IPS DF 6.9 (cell line): ENCODE measurements around the gene HOXA5.

Source experiments
- DNase-seq: peaks from one replicate; pipeline ENCODE4 v3.0.0-alpha.2; 2013; ENCODE audit warnings: low read depth, low spot score
- H3K27ac ChIP-seq: one replicate; pipeline ENCODE4 v1.5.1; 2013; ENCODE audit warnings: low read length, control low read depth
- H3K27me3 ChIP-seq: 2 replicates; pipeline ENCODE4 v1.6.1; 2013; ENCODE audit warnings: mild to moderate bottlenecking, low read length; ENCODE audit not compliant: control insufficient read depth, insufficient read depth
- H3K36me3 ChIP-seq: 2 replicates; pipeline ENCODE4 v1.6.1; 2013; ENCODE audit warnings: low read length; ENCODE audit not compliant: control insufficient read depth, insufficient read depth
- H3K4me1 ChIP-seq: 2 replicates; pipeline ENCODE4 v1.6.1; 2013; ENCODE audit warnings: low read length; ENCODE audit not compliant: control insufficient read depth, insufficient read depth
- H3K4me3 ChIP-seq: 2 replicates; pipeline ENCODE4 v1.5.1; 2013; ENCODE audit warnings: mild to moderate bottlenecking, low read length
- H3K9me3 ChIP-seq: 2 replicates; pipeline ENCODE4 v1.6.1; 2013; ENCODE audit warnings: low read length, inconsistent platforms; ENCODE audit not compliant: control insufficient read depth, insufficient read depth
- WGBS: extraction: QIAGEN DNeasy Blood & Tissue Kit; methylation state at CpG from one replicate; pipeline ENCODE4 v1.1.7; 2013; ENCODE audit warnings: mixed read lengths, missing lambda C conversion rate; ENCODE audit not compliant: insufficient read length, insufficient coverage; 5-methylcytosine and 5-hydroxymethylcytosine counted together

Gene HOXA5

GRCh38 chr7:27138472-27138871 is 5.0 kb downstream of the HOXA5 start:
- DNase-seq, result no peak
- no peak overlapping the region for H3K4me3 ChIP-seq
- no CpG with 5 or more reads among the region's 1 CpG for WGBS
- H3K4me1 ChIP-seq, result no peaks in the 10 kb centered on the region; the same call in 1 of the 2 replicates
- no peak overlapping the region for H3K27ac ChIP-seq
- H3K9me3 ChIP-seq, result no peaks in the 10 kb centered on the region
- no peaks in the 10 kb centered on the region for H3K36me3 ChIP-seq
- H3K27me3 ChIP-seq, result peaks cover 98% of the 10 kb centered on the region

DNA sequence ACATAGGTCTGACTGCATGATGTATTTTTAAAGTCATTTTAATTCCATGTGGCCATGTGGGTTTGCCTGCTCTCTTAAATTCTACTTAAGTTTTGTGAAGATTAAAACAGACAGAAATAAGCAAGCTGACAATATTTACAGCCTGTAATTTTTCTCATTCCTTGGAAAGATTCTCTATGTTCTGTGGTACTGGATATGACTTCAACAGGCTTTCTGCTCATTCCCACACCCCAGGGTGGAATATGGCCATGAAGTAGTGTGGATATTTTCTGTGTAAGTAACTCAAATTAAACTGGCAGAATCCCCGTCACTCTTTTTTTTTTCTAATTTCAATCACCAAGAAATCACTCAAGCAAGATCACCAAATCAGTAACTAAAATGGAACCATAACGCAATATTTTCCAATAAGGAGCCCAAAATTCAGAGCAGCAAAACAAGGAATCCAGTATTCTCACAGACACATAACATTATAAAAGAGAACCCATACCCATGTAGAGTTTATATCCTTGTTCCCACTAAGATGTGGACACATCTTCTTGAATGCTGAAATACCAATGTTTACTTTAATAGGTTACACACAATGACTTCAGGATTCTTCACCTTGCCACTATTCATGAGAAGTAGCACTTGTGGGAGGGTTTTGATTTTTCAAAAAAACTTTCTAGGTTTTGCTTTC is 5.7 kb downstream of the HOXA5 start:
- H3K4me3 ChIP-seq, result no peak overlapping the region
- DNase-seq, result no peak
- H3K36me3 ChIP-seq, result no peaks in the 10 kb centered on the region
- H3K27ac ChIP-seq, result no peak overlapping the region
- H3K27me3 ChIP-seq, result peaks cover 98% of the 10 kb centered on the region
- WGBS, result no CpG with 5 or more reads among the region's 2 CpGs
- no peaks in the 10 kb centered on the region; the same call in 1 of the 2 replicates for H3K4me1 ChIP-seq
- no peaks in the 10 kb centered on the region for H3K9me3 ChIP-seq

DNA sequence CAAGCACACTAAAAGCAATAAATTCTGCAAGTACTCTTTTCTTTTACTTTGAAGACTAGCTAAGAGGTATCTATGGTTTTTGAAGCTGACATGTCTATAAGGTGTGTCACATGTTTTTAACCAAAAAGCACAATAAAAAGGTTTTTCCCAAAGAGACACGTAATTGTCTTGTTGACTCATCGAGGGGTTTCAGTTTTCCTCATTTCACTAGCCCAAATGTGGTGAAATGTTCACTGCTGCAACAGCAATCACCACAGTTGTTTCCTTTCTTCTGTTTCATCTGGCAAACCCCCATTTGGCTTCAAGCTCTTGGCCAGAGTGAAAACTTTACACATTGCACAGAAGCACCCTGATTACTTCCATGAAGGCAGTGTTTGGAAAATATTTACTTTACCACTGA is 9.1 kb downstream of the HOXA5 start:
- Histone ChIP-seq H3K4me3 (no peak overlapping the region), H3K27me3 (peaks cover 94% of the 10 kb centered on the region)

GRCh38 chr7:27133409-27134231 is 9.9 kb downstream of the HOXA5 start:
- H3K27me3 ChIP-seq, result peaks cover 94% of the 10 kb centered on the region
- H3K36me3 ChIP-seq, result no peaks in the 10 kb centered on the region; the same call in 1 of the 2 replicates
- DNase-seq, result no peak
- H3K4me1 ChIP-seq, result no peaks in the 10 kb centered on the region
- no CpG with 5 or more reads among the region's 18 CpGs for WGBS
- no peak overlapping the region for H3K27ac ChIP-seq
- no peak overlapping the region for H3K4me3 ChIP-seq
- H3K9me3 ChIP-seq, result no peaks in the 10 kb centered on the region

More for the DNA sequence above, 9.1 kb downstream of the HOXA5 start:
- H3K4me1 ChIP-seq, result no peaks in the 10 kb centered on the region
- no peak overlapping the region for H3K27ac ChIP-seq
- no peak for DNase-seq
- H3K36me3 ChIP-seq, result no peaks in the 10 kb centered on the region; the same call in 1 of the 2 replicates
- WGBS, result no CpG with 5 or more reads among the region's 2 CpGs
- no peaks in the 10 kb centered on the region for H3K9me3 ChIP-seq

DNA sequence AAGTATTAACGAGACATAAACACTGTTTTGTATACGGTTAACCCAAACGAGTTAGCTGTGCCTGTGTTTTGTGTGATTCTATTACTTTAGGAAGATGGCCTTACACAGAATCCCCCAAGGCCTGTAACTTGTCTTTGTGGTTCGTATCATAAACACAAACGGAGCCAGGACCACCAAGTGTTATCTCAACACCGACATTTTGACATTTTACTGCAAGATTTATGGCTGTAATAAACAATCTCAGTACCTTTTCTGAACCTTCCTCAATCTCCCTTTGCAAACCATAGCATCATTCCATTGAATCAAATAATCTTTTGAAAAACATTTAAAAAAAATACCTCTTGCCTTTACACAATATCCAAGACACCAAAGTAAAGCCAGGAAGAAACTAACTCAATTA is 10.5 kb downstream of the HOXA5 start:
- no peak for DNase-seq
- no peaks in the 10 kb centered on the region for H3K9me3 ChIP-seq
- no peaks in the 10 kb centered on the region for H3K4me1 ChIP-seq
- no CpG with 5 or more reads among the region's 6 CpGs for WGBS
- no peak overlapping the region for H3K4me3 ChIP-seq
- H3K27ac ChIP-seq, result no peak overlapping the region
- H3K36me3 ChIP-seq, result no peaks in the 10 kb centered on the region; the same call in 1 of the 2 replicates
- H3K27me3 ChIP-seq, result peaks cover 95% of the 10 kb centered on the region

DNA sequence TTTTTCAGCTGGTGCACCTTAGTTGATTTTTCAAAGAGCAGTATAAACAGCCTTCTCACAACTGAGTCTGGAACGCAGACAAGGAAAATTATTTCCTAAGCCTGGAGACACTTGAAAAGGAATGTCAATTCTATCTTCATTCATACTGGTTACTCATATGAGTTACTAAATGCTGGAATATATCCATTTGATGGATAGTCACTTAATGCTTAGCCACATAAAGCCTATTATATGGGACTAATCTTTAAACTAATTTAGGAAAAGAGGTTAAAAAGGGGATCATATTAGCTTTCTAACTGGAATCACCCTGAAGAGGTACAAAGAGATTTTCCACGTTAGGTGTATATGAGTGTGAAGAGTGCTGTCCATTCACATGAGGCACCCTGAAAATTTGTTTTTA is 11.3 kb downstream of the HOXA5 start:
- Histone ChIP-seq H3K4me3 (no peak overlapping the region), H3K27me3 (peaks cover 95% of the 10 kb centered on the region), H3K27ac (no peak overlapping the region), H3K4me1 (no peaks in the 10 kb centered on the region), H3K9me3 (no peaks in the 10 kb centered on the region), H3K36me3 (no peaks in the 10 kb centered on the region; the same call in 1 of the 2 replicates)
- WGBS, result no CpG with 5 or more reads among the region's 2 CpGs
- DNase-seq, result no peak

DNA sequence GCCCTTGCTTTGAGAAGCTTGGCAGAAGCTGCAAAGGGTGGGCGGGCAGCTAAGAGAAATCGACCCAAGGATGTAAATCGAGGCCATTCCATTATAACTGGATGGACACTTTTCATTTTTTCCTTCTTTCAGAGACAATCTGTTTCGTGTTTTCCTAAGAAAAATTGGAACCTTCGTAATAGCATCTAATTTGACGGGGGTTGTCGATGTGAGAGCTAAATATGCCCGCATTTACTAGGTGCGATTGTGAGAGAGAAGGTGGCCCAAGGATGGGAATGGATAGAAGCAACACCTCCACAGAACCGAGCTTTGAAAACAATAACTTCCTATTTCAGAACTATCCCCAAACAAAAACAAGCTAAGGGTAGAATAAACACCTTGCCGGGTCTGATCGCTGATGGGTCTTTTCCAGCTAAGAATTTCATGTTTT is 12.1 kb downstream of the HOXA5 start:
- H3K36me3 ChIP-seq, result no peaks in the 10 kb centered on the region; the same call in 1 of the 2 replicates
- H3K4me3 ChIP-seq, result no peak overlapping the region
- no CpG with 5 or more reads among the region's 12 CpGs for WGBS
- no peak overlapping the region for H3K27ac ChIP-seq
- H3K9me3 ChIP-seq, result no peaks in the 10 kb centered on the region
- no peaks in the 10 kb centered on the region for H3K4me1 ChIP-seq
- H3K27me3 ChIP-seq, result peaks cover 95% of the 10 kb centered on the region
- DNase-seq, result no peak

- no peak within 1 kb of the TSS for H3K27ac ChIP-seq
- peaks cover 95% of the 10 kb centered on the region for H3K27me3 ChIP-seq
- no peaks in the 10 kb centered on the region for H3K4me1 ChIP-seq
- H3K9me3 ChIP-seq, result no peaks in the 10 kb centered on the region
- DNase-seq, result no peak
- H3K4me3 ChIP-seq, result peak within 1 kb of the TSS; percentile 42
- no peaks in the 10 kb centered on the region; the same call in 1 of the 2 replicates for H3K36me3 ChIP-seq
- no CpG with 5 or more reads among the region's 67 CpGs for WGBS
Observed at GRCh38 chr7:27130540-27131389, 12.7 kb downstream of the HOXA5 start, which contains the start of gene HOXA4. TSS of gene HOXA4 (minus strand) at chr7:27130757. CDS start at chr7:27130733, 24 bp downstream.

GRCh38 chr7:27129729-27130539 is 13.5 kb downstream of the HOXA5 start:
- no peaks in the 10 kb centered on the region for H3K9me3 ChIP-seq
- no peak overlapping the region for H3K27ac ChIP-seq
- H3K4me3 ChIP-seq, result peak overlapping the region; percentile 19
- no peak for DNase-seq
- peaks cover 96% of the 10 kb centered on the region for H3K27me3 ChIP-seq
- WGBS, result no CpG with 5 or more reads among the region's 72 CpGs
- no peaks in the 10 kb centered on the region for H3K4me1 ChIP-seq
- H3K36me3 ChIP-seq, result no peaks in the 10 kb centered on the region; the same call in 1 of the 2 replicates
